SK-N-SH treated with all-trans-retinoic acid at 6 μM for 48 hours (cell line): ENCODE measurements around the gene APLP1.

ENCODE experiments used
- CREB5 ChIP-seq: fragments of 250-450 bp; sonication (Bioruptor Pico); IDR thresholded peaks from 2 replicates; pipeline ENCODE4 v1.5.1; 2020; ENCODE audit warnings: low read depth, mild to moderate bottlenecking, moderate library complexity
- CSDC2 ChIP-seq: fragments of 250-450 bp; sonication (Bioruptor Pico); IDR thresholded peaks from 2 replicates; pipeline ENCODE4 v1.5.0; 2020; ENCODE audit warnings: mild to moderate bottlenecking, moderate library complexity
- CSRNP3 ChIP-seq: fragments of 250-450 bp; sonication (Bioruptor Pico); IDR thresholded peaks from 2 replicates; pipeline ENCODE4 v1.5.1; 2021; ENCODE audit warnings: mild to moderate bottlenecking, moderate library complexity
- OSR1 ChIP-seq: fragments of 250-450 bp; sonication (Bioruptor Pico); IDR thresholded peaks from 2 replicates; pipeline ENCODE4 v1.8.0; 2022; ENCODE audit warnings: moderate library complexity, mild to moderate bottlenecking, inconsistent platforms
- PATZ1 ChIP-seq: fragments of 250-450 bp; sonication (Bioruptor Pico); IDR thresholded peaks from 2 replicates; pipeline ENCODE4 v1.8.0; 2020; ENCODE audit warnings: mild to moderate bottlenecking, moderate library complexity, borderline replicate concordance
- POU6F1 ChIP-seq: fragments of 250-450 bp; sonication (Bioruptor Pico); IDR thresholded peaks from 2 replicates; pipeline ENCODE4 v1.8.0; 2021; ENCODE audit warnings: low read depth, mild to moderate bottlenecking, moderate library complexity, borderline replicate concordance
- RARB ChIP-seq: fragments of 250-450 bp; sonication (Bioruptor Pico); IDR thresholded peaks from 2 replicates; pipeline ENCODE4 v1.8.0; 2021; ENCODE audit warnings: mild to moderate bottlenecking, moderate library complexity
- TCF4 ChIP-seq: fragments of 250-450 bp; sonication (Bioruptor Pico); IDR thresholded peaks from 2 replicates; pipeline ENCODE4 v1.8.0; 2021; ENCODE audit warnings: mild to moderate bottlenecking, moderate library complexity, borderline replicate concordance
- ZC3H10 ChIP-seq: fragments of 250-450 bp; sonication (Bioruptor Pico); IDR thresholded peaks from 2 replicates; pipeline ENCODE4 v1.5.1; 2021; ENCODE audit warnings: mild to moderate bottlenecking, moderate library complexity
- ZFP3 ChIP-seq: fragments of 250-450 bp; sonication (Bioruptor Pico); IDR thresholded peaks from 2 replicates; pipeline ENCODE4 v1.5.0; 2020; ENCODE audit warnings: mild to moderate bottlenecking, moderate library complexity
- ZFP30 ChIP-seq: fragments of 450-650 bp; formaldehyde crosslinking; IDR thresholded peaks from 2 replicates; pipeline ENCODE4 v1.5.0; 2022; ENCODE audit warnings: mild to moderate bottlenecking, moderate library complexity
- ZNF565 ChIP-seq: fragments of 450-650 bp; formaldehyde crosslinking; conservative IDR thresholded peaks from 2 replicates; pipeline ENCODE4 v1.5.0; 2020; ENCODE audit warnings: low read depth, mild to moderate bottlenecking, moderate library complexity

GRCh38 chr19:35887197-35887596 is 18.8 kb downstream of the APLP1 start:
- no peak for TF ChIP-seq ZC3H10 (CRISPR knock-in tag)
- no peak for TF ChIP-seq CSDC2 (CRISPR knock-in tag)
- TF ChIP-seq ZNF565 (CRISPR knock-in tag): no peak
- TF ChIP-seq PATZ1 (CRISPR knock-in tag): no peak
- TF ChIP-seq POU6F1 (CRISPR knock-in tag): no peak
- no peak for TF ChIP-seq TCF4 (CRISPR knock-in tag)
- TF ChIP-seq ZFP3 (CRISPR knock-in tag): no peak
- no peak for TF ChIP-seq ZFP30 (CRISPR knock-in tag)
- no peak for TF ChIP-seq OSR1 (CRISPR knock-in tag)
- TF ChIP-seq CSRNP3: no peak
- no peak for TF ChIP-seq RARB (CRISPR knock-in tag)
- TF ChIP-seq CREB5: no peak
